ENCODE data around the gene LRRK1.

DNA sequence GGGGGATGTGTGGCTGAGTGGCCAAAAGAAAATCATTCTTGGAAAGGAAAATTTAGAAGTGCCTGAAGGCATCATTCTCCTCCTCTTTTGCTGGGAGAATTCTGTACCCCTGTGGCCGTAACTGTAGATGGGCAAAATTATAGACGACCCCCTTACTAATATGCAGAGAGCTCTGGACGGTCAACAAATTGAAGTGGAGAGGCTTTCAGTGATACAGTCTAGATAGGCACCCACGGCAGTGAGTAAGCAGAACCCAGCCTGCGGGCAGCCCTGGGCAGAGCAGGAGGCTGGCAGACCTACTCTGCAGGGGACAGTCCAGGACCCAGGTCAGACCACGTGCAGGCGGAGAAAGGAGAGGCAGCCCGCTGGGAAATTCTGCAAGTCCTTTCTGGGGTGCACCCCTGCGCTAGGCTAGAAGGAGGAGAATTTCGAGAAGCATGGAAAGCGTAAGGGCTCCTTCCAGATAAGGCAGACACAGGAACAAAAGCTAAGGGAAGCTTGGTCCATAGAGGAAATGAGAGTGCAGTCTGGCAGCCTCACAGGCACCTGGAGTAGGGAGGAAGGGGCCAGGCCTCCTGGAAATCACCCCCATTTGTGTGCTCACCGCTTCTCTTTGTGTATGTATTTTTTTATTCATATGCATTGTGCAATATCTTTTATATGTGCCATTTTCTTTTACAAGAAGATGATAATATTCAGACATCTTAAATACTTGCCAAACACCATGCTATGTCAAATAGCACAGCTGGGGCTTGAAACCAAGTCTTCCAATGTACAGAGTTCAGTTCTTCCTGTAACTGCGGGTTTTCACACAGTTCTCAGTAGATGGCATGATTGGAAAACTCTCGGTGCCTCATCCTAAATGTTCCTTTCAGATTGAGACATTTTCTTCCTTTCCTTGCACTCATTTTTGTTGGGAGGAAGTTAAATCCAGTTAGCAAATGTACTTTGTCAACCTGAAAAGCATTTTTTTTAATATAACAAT, 40.2 kb downstream of the LRRK1 start:
- TF ChIP-seq CTCF (IDR thresholded peaks at IDR 0.05) (no peak), EZH2 (IDR thresholded peaks at IDR 0.05; ENCODE audit: borderline replicate concordance, insufficient read depth, low read depth, low read length, poor library complexity, severe bottlenecking) (no peak)
